HPDE6-E6E7 (cell line): ENCODE data around the gene B9D1.

ENCODE experiments used
- DNase-seq: peaks from one replicate; pipeline ENCODE4 v3.0.0; 2011; ENCODE audit warnings: missing footprints; ENCODE audit errors: extremely low spot score

Gene B9D1

GRCh38 chr17:19303367-19303776 is 59.2 kb downstream of the B9D1 start:
- DNase-seq, result no peak

DNA sequence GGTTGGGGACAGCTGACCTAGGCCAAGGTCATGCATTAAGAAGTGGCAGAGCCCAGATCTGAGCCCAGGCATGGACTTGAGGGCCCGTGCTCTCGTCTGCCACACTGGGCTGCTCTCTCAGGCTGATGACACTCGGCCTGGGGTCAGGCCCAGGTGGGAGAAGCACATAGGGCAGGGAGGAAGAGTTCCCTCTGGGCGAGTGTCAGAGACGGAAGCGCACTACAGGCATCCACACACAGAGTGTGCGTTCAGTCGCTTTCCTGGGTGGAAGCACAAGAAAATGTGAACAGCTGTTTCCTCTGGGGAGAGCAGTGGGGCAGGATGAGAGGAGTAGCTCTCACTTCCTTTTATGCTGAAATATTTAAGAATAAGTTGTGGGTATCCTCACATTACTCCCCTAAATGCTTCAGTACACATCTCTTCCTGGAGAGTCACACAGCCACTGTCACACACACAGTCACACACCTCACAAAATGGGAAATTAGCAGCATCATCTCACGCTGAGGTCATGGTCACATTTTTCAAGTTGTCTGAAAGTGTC is 59.7 kb downstream of the B9D1 start:
- DNase-seq, result no peak

- DNase-seq, result no peak
Measured at GRCh38 chr17:19301973-19302372, 60.5 kb downstream of the B9D1 start.

- no peak for DNase-seq
Measured at GRCh38 chr17:19301274-19301951, 61.1 kb downstream of the B9D1 start.

GRCh38 chr17:19299866-19300265 is 62.7 kb downstream of the B9D1 start:
- DNase-seq, result no peak

DNA sequence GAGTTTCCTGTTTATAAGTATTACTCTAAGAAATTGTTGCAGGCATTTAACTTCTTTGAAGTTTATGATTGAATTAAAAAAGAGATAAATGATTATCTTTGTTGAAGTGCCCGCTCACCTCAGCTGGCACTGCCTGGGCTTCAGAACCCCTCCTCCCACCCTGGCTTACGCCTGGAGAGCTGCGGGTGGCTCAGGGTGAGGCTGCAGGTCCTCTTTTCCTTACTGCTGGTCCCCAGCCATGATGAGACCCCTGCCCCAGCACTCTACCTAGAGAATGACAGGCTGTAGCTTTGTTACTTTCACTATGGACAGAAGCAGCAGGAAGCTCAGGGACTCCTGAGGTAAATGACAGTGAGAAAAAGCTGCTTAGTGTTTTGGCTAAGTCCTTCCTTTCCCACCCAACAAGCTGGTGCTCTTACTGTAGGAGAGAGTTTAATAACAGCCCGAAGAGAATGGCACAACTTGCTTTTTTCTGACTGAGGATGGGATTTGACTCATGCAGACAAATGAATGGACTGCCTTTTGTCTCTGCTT is 63.2 kb downstream of the B9D1 start:
- no peak for DNase-seq

- DNase-seq, result no peak
Measured at GRCh38 chr17:19298569-19299213, 63.8 kb downstream of the B9D1 start.

GRCh38 chr17:19296786-19297778 is 65.4 kb downstream of the B9D1 start:
- DNase-seq, result no peak

GRCh38 chr17:19295473-19296135 is 66.9 kb downstream of the B9D1 start:
- no peak for DNase-seq

GRCh38 chr17:19294443-19294842 is 68.1 kb downstream of the B9D1 start:
- no peak for DNase-seq
